Left ventricle myocardium inferior (tissue), 1 donor: ENCODE results near the gene FAAH. TPM values are rescaled to one million over a fixed set of nuclear protein-coding genes. Genes with fewer than 3 reads are reported as not detected.

ENCODE experiments used
- DNase-seq: peaks from one replicate; pipeline ENCODE4 v3.0.0-alpha.2; 2020
- H3K27ac ChIP-seq: fragments of 200-600 bp; replicated peaks from 2 replicates; pipeline ENCODE4 v1.8.0; 2021
- H3K27me3 ChIP-seq: fragments of 200-600 bp; 2 replicates; pipeline ENCODE4 v1.8.0; 2021; ENCODE audit warnings: low read depth
- H3K36me3 ChIP-seq: fragments of 200-600 bp; 2 replicates; pipeline ENCODE4 v1.8.0; 2021
- H3K4me1 ChIP-seq: fragments of 200-600 bp; 2 replicates; pipeline ENCODE4 v1.8.0; 2021
- H3K4me3 ChIP-seq: fragments of 200-600 bp; 2 replicates; pipeline ENCODE4 v1.8.0; 2021; ENCODE audit warnings: mild to moderate bottlenecking, moderate library complexity
- H3K9me3 ChIP-seq: fragments of 200-600 bp; replicated peaks from 2 replicates; pipeline ENCODE4 v1.8.0; 2021
- intact Hi-C: fragments of 100-400 bp; cut with micrococcal nuclease; formaldehyde crosslinking; loops from one replicate; pipeline ENCODE4 v1.11.0; 2022
- total RNA-seq: library from RNA; stranded (reverse); fragmentation: NEBNext Ultra II Directional; extraction: Animal tissue kit (Norgen Biotek cat#: 25700); gene quantifications from one replicate; pipeline ENCODE4 v1.2.1, GENCODE V29; 2021
- TF ChIP-seq, protein P1 (sequence below): fragments of 200-600 bp; IDR thresholded peaks from 2 replicates; pipeline ENCODE4 v1.8.0; 2021; ENCODE audit warnings: antibody characterized with exemption, mild to moderate bottlenecking, borderline replicate concordance
- donor health status: DM: no; HTN: yes; CAD: no; lungs with severe emphysema.

Gene FAAH
- total RNA-seq, 1 donor from 2014 or later = 2.8 TPM

DNA sequence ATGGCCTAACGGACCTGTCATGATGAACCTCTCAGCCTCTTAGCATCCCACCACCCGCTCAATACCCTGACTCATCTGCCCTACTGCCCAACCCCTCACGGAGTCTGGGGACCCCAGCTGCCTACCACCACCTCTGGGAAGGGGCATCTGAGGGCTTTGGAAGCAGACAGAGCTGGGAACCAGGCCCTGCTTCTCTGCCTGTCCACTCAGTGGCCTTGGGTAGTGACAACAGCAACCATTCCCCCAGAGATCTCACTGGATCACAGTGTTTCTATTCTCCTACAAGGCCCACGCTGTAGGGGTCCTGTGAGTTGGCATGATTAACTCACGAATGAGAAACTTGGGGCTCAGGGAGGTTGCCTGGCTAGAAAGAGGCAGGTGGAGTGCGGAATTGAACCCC is 63.1 kb downstream of the FAAH start:
- no peak overlapping the region for H3K4me3 ChIP-seq
- no peak overlapping the region for H3K27ac ChIP-seq
- H3K9me3 ChIP-seq = no peaks in the 10 kb centered on the region
- no peaks in the 10 kb centered on the region for H3K36me3 ChIP-seq
- DNase-seq = no peak
- intact Hi-C loops = no loop called here
- peaks cover 90% of the 10 kb centered on the region for H3K27me3 ChIP-seq
- TF ChIP-seq, protein P1, sequence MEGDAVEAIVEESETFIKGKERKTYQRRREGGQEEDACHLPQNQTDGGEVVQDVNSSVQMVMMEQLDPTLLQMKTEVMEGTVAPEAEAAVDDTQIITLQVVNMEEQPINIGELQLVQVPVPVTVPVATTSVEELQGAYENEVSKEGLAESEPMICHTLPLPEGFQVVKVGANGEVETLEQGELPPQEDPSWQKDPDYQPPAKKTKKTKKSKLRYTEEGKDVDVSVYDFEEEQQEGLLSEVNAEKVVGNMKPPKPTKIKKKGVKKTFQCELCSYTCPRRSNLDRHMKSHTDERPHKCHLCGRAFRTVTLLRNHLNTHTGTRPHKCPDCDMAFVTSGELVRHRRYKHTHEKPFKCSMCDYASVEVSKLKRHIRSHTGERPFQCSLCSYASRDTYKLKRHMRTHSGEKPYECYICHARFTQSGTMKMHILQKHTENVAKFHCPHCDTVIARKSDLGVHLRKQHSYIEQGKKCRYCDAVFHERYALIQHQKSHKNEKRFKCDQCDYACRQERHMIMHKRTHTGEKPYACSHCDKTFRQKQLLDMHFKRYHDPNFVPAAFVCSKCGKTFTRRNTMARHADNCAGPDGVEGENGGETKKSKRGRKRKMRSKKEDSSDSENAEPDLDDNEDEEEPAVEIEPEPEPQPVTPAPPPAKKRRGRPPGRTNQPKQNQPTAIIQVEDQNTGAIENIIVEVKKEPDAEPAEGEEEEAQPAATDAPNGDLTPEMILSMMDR = no peak
- H3K4me1 ChIP-seq = no peaks in the 10 kb centered on the region

DNA sequence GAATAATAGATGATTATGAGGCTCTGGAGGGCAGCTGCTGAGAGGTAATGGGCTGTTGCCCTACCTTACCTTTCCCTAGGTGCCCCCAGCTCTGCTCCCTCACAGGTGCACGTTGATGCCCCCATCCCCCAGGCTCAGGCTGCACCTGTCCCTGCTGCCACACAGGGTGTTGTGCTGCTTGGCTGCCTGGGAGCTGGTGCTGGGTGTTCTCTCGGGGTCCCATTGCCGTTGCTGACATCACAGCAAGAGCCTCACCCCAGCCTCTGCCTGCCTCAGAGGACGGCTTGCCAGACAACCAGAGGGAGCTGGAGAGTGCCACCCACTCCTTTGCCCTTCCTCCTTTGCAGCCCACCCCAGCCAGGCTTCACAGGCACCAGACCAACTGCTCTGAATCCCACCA is 64.1 kb downstream of the FAAH start:
- intact Hi-C loops = no loop called here
- Histone ChIP-seq H3K27ac (no peak overlapping the region), H3K36me3 (no peaks in the 10 kb centered on the region), H3K27me3 (peaks cover 89% of the 10 kb centered on the region), H3K4me3 (no peak overlapping the region), H3K4me1 (no peaks in the 10 kb centered on the region), H3K9me3 (no peaks in the 10 kb centered on the region)
- TF ChIP-seq, protein P1 = no peak
- no peak for DNase-seq

DNA sequence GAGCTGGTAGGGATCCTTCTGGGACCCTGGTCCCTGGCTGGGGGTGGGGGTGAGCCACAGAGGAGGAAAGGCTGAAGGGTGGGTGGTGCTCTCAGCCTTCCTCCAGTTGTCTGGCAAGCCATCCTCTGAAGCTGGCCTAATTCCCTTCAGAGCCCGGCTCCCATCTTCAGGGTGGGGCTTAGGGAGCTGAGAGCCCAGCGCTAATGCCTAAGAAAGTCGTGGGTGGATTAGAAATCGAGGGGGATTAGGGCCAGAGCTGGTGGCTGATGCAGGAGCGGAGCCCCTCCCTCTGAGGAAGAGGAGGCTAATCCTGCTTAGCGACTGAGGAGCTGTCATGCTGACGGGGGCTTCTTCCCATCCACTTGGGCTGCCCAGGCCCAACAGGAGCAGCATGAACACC is 64.7 kb downstream of the FAAH start:
- Histone ChIP-seq H3K27ac (no peak overlapping the region), H3K36me3 (no peaks in the 10 kb centered on the region), H3K9me3 (no peaks in the 10 kb centered on the region), H3K4me3 (no peak overlapping the region), H3K4me1 (no peaks in the 10 kb centered on the region), H3K27me3 (peaks cover 87% of the 10 kb centered on the region)
- DNase-seq = no peak
- intact Hi-C loops = no loop called here
- TF ChIP-seq, protein P1 = no peak

DNA sequence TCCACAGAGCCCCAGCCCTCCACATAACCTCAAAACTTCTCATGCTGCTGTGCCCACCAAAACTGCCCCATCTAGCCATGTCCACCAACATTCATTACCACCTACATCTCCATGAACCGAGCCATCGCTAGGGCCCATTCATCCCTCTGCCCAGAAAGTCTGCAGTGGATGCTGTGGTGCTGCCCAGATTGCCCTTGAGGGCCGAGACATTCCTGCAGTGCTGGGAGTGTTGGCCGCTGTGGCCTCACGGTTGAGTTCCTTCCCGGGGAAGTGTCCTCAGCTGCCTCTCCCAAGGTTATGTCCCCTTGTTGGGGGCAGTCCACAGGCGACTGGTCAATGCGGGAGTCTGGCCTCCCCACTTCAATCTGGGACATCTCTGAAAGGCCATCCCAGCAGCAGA is 65.2 kb downstream of the FAAH start:
- Histone ChIP-seq H3K36me3 (no peaks in the 10 kb centered on the region), H3K9me3 (no peaks in the 10 kb centered on the region), H3K4me1 (no peaks in the 10 kb centered on the region), H3K4me3 (no peak overlapping the region), H3K27ac (no peak overlapping the region), H3K27me3 (peaks cover 82% of the 10 kb centered on the region)
- intact Hi-C loops = no loop called here
- TF ChIP-seq, protein P1 = no peak
- no peak for DNase-seq

DNA sequence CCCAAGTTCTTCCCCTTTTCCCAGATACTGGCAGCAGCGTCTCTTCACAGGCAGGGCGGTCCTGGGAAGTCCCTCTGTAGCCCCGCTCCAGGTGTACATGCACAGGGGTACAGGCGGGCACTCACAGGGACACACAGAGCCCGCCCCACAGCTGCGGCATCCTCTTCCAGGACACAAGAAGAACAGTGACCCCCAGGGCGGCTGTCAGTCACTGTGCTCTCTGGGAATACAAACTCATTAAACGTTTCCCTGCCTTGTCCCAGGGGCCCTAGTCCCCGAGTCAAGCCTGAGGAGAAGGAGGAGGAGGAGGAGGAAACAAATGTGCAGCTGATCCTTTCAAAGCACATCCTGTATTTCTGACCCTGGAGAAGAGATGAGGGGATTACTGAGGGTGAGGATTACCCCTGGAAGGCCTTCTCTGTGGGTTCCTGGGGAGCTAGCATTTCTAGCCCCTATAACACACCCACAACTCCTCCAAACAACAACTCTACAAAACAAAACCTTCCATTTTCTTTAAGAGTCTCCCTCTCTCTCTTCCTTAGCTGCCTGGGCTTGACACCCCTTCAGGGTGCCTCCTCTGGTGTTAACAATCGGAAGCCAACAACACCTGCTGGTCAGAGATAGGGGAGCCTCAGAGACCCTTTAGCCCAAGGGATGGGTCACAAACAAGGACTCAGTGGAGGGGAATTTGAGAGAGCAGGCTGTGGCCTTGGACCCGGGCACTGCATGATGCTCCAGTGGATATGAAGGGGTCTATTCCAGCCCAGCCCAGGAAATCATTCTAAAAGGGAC is 67.1 kb downstream of the FAAH start:
- H3K27ac ChIP-seq = no peak overlapping the region
- DNase-seq = no peak
- no peaks in the 10 kb centered on the region for H3K36me3 ChIP-seq
- no peaks in the 10 kb centered on the region for H3K9me3 ChIP-seq
- H3K27me3 ChIP-seq = peaks cover 75% of the 10 kb centered on the region
- intact Hi-C loops = no loop called here
- no peak overlapping the region for H3K4me3 ChIP-seq
- TF ChIP-seq, protein P1 = no peak
- peaks cover 2% of the 10 kb centered on the region for H3K4me1 ChIP-seq
